Endothelial cell of umbilical vein (primary cell): ENCODE measurements around the gene BMX. TPM values are rescaled to one million over a fixed set of nuclear protein-coding genes. Genes with fewer than 3 reads are reported as not detected.

Experiments
- BruUV-seq: library from RNA; stranded (reverse); fragments of 400-500 nt; replicated peaks from 2 replicates; lab custom pipeline; 2021; lab: Mats Ljungman, UMichigan
- CTCF ChIA-PET: fragments of 300-600, 350-600 bp; sonication (Branson Sonifier 250); formaldehyde crosslinking; loops from one replicate; lab custom pipeline; 2021; ENCODE audit warnings: antibody characterized with exemption, inconsistent platforms; lab: Charles Lee
- POLR2A ChIA-PET: fragments of 300-600, 350-600 bp; sonication (Branson Sonifier 250); formaldehyde crosslinking; loops from one replicate; lab custom pipeline; 2021; ENCODE audit warnings: antibody characterized with exemption, inconsistent platforms; lab: Charles Lee
- DNase-seq: peaks from one replicate; pipeline ENCODE4 v3.0.0-alpha.2; 2011; ENCODE audit warnings: low read depth, low spot score
- FAIRE-seq: peaks from 2 replicates; lab custom pipeline; 2011; peaks lifted over from hg19 to GRCh38; lab: Jason Lieb, UNC
- H2AFZ ChIP-seq: 2 replicates; pipeline ENCODE4 v1.6.0; 2012; ENCODE audit warnings: low read depth, low read length, control low read depth, inconsistent platforms
- H3K27ac ChIP-seq: 2 replicates; pipeline ENCODE4 v1.5.1; 2011; ENCODE audit warnings: low read depth, mild to moderate bottlenecking, control low read depth, low read length, moderate library complexity; ENCODE audit not compliant: insufficient read depth
- H3K27me3 ChIP-seq, 2 experiments: 2 replicates each; pipeline versions ENCODE4 v1.6.0 to v1.6.1; 2011; ENCODE audit warnings: low read length in 2 of 2, mixed read lengths in 1 of 2; ENCODE audit not compliant: control insufficient read depth in 2 of 2, insufficient read depth in 2 of 2
- H3K36me3 ChIP-seq, 2 experiments: 2 replicates in 1 of 2; 3 replicates in 1 of 2; pipeline ENCODE4 v1.5.1; 2011; ENCODE audit warnings: low read length in 2 of 2, mild to moderate bottlenecking in 1 of 2, moderate library complexity in 1 of 2; ENCODE audit not compliant: control insufficient read depth in 2 of 2, insufficient read depth in 2 of 2; ENCODE audit errors: extremely low read depth in 1 of 2
- H3K4me1 ChIP-seq: 3 replicates; pipeline ENCODE4 v1.5.1; 2011; ENCODE audit warnings: mild to moderate bottlenecking, low read length; ENCODE audit not compliant: control insufficient read depth, insufficient read depth; ENCODE audit errors: extremely low read depth
- H3K4me2 ChIP-seq: 2 replicates; pipeline ENCODE4 v1.6.1; 2011; ENCODE audit warnings: low read length, control low read depth, mixed read lengths; ENCODE audit not compliant: insufficient read depth
- H3K4me3 ChIP-seq, 3 experiments: fragments of 200-600 bp in 1 of 3; sonication (generic), shearing (Covaris generic) in 1 of 3; replicated peaks in 1 of 3; 2 replicates each; pipeline ENCODE4 v1.5.1; 2011 to 2016; ENCODE audit warnings: control low read depth in 3 of 3, low read length in 3 of 3, mild to moderate bottlenecking in 2 of 3, inconsistent platforms in 1 of 3, low read depth in 1 of 3, moderate library complexity in 1 of 3; ENCODE audit not compliant: insufficient read depth in 1 of 3
- H3K79me2 ChIP-seq: 2 replicates; pipeline ENCODE4 v1.6.0; 2012; ENCODE audit warnings: low read length, inconsistent platforms; ENCODE audit not compliant: control insufficient read depth, insufficient read depth
- H3K9ac ChIP-seq: replicated peaks from 2 replicates; pipeline ENCODE3; 2011; ENCODE audit warnings: low read length, control low read depth; ENCODE audit not compliant: insufficient read depth; ENCODE audit errors: extremely low read depth
- H3K9me1 ChIP-seq: replicated peaks from 3 replicates; pipeline ENCODE4 v1.6.0; 2011; ENCODE audit warnings: mild to moderate bottlenecking, low read length; ENCODE audit not compliant: control insufficient read depth, insufficient read depth; ENCODE audit errors: extremely low read depth
- H3K9me3 ChIP-seq: replicated peaks from 2 replicates; pipeline ENCODE4 v1.5.1; 2012; ENCODE audit warnings: low read length, inconsistent platforms; ENCODE audit not compliant: control insufficient read depth, insufficient read depth
- H4K20me1 ChIP-seq: replicated peaks from 2 replicates; pipeline ENCODE3; 2011; ENCODE audit warnings: mild to moderate bottlenecking, low read length; ENCODE audit not compliant: control insufficient read depth, insufficient read depth; ENCODE audit errors: extremely low read depth
- CTCF ChIP-seq, 2 donors: IDR thresholded peaks; 1 replicate in 1 of 2; 2 replicates in 1 of 2; pipeline ENCODE4 v1.5.1; 2011; ENCODE audit warnings: low read length in 2 of 2, mild to moderate bottlenecking in 2 of 2, moderate library complexity in 2 of 2, control low read depth in 1 of 2, inconsistent platforms in 1 of 2, low read depth in 1 of 2; ENCODE audit not compliant: insufficient read depth in 1 of 2; ENCODE audit errors: extremely low read depth in 1 of 2
- EZH2 ChIP-seq: IDR thresholded peaks from 2 replicates; pipeline ENCODE4 v1.6.1; 2012; ENCODE audit warnings: borderline replicate concordance, low read depth, mild to moderate bottlenecking, moderate library complexity, low read length, inconsistent platforms; ENCODE audit not compliant: severe bottlenecking
- FOS ChIP-seq: IDR thresholded peaks from 2 replicates; pipeline ENCODE4 v1.6.1; 2011; ENCODE audit warnings: mild to moderate bottlenecking, low read length, moderate library complexity, borderline replicate concordance; ENCODE audit not compliant: insufficient read depth
- GATA2 ChIP-seq: IDR thresholded peaks from 2 replicates; pipeline ENCODE4 v1.7.0; 2011; ENCODE audit warnings: low read depth, mild to moderate bottlenecking, moderate library complexity, mixed read lengths, low read length; ENCODE audit not compliant: insufficient read length, insufficient read depth
- JUN ChIP-seq: IDR thresholded peaks from 2 replicates; pipeline ENCODE4 v1.6.1; 2011; ENCODE audit warnings: borderline replicate concordance, low read depth; ENCODE audit not compliant: insufficient read length, insufficient read depth
- MAX ChIP-seq: IDR thresholded peaks from 2 replicates; pipeline ENCODE4 v1.6.1; 2011; ENCODE audit not compliant: insufficient read depth, insufficient read length
- MYC ChIP-seq: IDR thresholded peaks from one replicate; pipeline ENCODE4 v1.6.1; 2011; ENCODE audit warnings: mild to moderate bottlenecking, low read depth, low read length
- POLR2AphosphoS5 ChIP-seq: IDR thresholded peaks from 2 replicates; pipeline ENCODE4 v1.6.1; 2012; ENCODE audit warnings: low read depth, mild to moderate bottlenecking, control low read depth, low read length, moderate library complexity; ENCODE audit not compliant: insufficient read depth
- dilution Hi-C: fragments of 300-500 bp; cut with MboI; formaldehyde crosslinking; loops from one replicate; pipeline ENCODE4 v1.15.0; 2019; ENCODE audit warnings: low sequenced_read_pairs; ENCODE audit not compliant: extremely low pct_ligation_motif_present
- intact Hi-C: fragments of 100-400 bp; cut with micrococcal nuclease; formaldehyde crosslinking; loops from one replicate; pipeline ENCODE4 v1.10.0; 2022
- polyA plus RNA-seq, 4 experiments: library from polyadenylated mRNA; depleted of rRNA in 3 of 4; stranded (reverse) in 3 of 4; unstranded in 1 of 4; fragments of >200 nt; gene quantifications; 2 replicates each; pipeline versions ENCODE4 v1.2.1 to v1.2.3, GENCODE V29; 2011 to 2012; ENCODE audit warnings: missing spikeins in 1 of 4
- total RNA-seq: library from RNA; stranded (reverse); gene quantifications from 2 replicates; pipeline ENCODE4 v1.2.3, GENCODE V29; 2021

BMX gene
- total and polyA plus RNA-seq, 2 donors (not counting 3 experiments of a cell fraction or from before 2014, with no cell fraction given), result 49.8 to 105 TPM

- dilution Hi-C loops, result no loop called here
- no peak for FAIRE-seq
- TF ChIP-seq EZH2 (no peak), JUN (no peak), MYC (no peak), MAX (no peak), CTCF (IDR thresholded peaks at IDR 0.05; ENCODE audit: extremely low read depth in 1 of 2, insufficient read depth in 1 of 2, low read depth in 1 of 2, low read length in 2 of 2) (no peak), GATA2 (no peak), POLR2AphosphoS5 (no peak), FOS (no peak)
- Histone ChIP-seq H3K4me2 (no peak within 1 kb of the TSS), H3K36me3 (no peaks in the 10 kb centered on the region), H3K27me3 (peaks cover 0 to 2% of the 10 kb centered on the region in 2 experiments), H3K27ac (no peak within 1 kb of the TSS), H2AFZ (no peak within 1 kb of the TSS), H3K4me3 (no peak within 1 kb of the TSS), H3K9ac (no peak within 1 kb of the TSS), H3K9me3 (no peaks in the 10 kb centered on the region), H3K9me1 (no peaks in the 10 kb centered on the region), H3K4me1 (no peaks in the 10 kb centered on the region), H3K79me2 (no peaks in the 10 kb centered on the region), H4K20me1 (no peaks in the 10 kb centered on the region)
- intact Hi-C loops, result no loop called here
- CTCF ChIA-PET, result no interaction called here
- DNase-seq, result no peak
- BruUV-seq, result no TSS peak
- POLR2A ChIA-PET, result no interaction called here
Observed at GRCh38 chrX:15600745-15601144, 100.1 kb downstream of the BMX start, which contains the start of gene ACE2. Gene ACE2, minus strand, starts transcription at chrX:15600960. Its CDS starts 49 bp downstream, at chrX:15600911.
